PC-3 (cell line): ENCODE measurements around the gene C13orf42.

Experiments
- CTCF ChIP-seq: fragments of 300-600 bp; sonication (generic); conservative IDR thresholded peaks from 2 replicates; pipeline ENCODE4 v1.5.1; 2017; ENCODE audit warnings: antibody characterized with exemption, low read depth, mild to moderate bottlenecking, low read length
- EZH2 ChIP-seq: fragments of 300-600 bp; sonication (generic); IDR thresholded peaks from one replicate; pipeline ENCODE4 v1.6.1; 2017; ENCODE audit warnings: antibody characterized with exemption, mild to moderate bottlenecking, low read length; ENCODE audit not compliant: unreplicated experiment

- no peak for TF ChIP-seq CTCF
- no peak for TF ChIP-seq EZH2
These were observed 54.1 kb downstream of the C13orf42 start for GRCh38 chr13:51057001-51057400.
